ENCODE measurements around the gene RAB6A. TPM values are rescaled to one million over a fixed set of nuclear protein-coding genes. Genes with fewer than 3 reads are reported as not detected.
"Not testable (repeated sequence)": the region's sequence is repeated elsewhere in the genome, so short reads cannot be mapped to it uniquely, and the experiment has no call there.

RAB6A gene
- polyA plus RNA-seq, 1 experiment, result 153 TPM

DNA sequence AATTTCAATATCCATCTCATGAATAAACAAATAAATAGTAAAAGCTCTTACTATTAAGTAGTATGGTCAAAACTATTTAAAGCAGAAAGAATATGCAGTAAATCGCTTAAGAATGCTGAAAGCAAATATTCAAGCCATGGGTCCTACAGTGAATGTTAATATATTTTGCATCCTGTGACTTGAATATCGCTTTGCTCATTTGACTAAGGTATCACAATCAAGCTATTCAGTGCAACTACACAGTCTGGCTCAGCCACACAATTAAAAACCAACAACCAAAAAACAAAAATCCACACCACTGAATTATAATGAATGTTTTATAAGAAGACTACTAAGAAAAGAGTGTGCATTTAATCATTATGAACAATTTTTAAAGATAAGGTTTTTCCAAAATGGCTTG, 45.3 kb downstream of the RAB6A start:
- POLR2A ChIA-PET, result no interaction called here
- Histone ChIP-seq H3K27me3 (ENCODE audit: control insufficient read depth, insufficient read depth, low read length) (no peaks in the 10 kb centered on the region), H3K27ac (ENCODE audit: low read depth, low read length) (no peak overlapping the region), H3K9me3 (ENCODE audit: control insufficient read depth, insufficient read depth, low read length) (no peaks in the 10 kb centered on the region), H3K4me3 (ENCODE audit: low read depth, low read length) (no peak overlapping the region)
- CTCF ChIA-PET, result interaction anchor here (0.6 kb wide), 1 partner anchor 45 kb away, joined by 4 read pairs; no protein-coding TSS in a partner anchor
- TF ChIP-seq, protein P1, sequence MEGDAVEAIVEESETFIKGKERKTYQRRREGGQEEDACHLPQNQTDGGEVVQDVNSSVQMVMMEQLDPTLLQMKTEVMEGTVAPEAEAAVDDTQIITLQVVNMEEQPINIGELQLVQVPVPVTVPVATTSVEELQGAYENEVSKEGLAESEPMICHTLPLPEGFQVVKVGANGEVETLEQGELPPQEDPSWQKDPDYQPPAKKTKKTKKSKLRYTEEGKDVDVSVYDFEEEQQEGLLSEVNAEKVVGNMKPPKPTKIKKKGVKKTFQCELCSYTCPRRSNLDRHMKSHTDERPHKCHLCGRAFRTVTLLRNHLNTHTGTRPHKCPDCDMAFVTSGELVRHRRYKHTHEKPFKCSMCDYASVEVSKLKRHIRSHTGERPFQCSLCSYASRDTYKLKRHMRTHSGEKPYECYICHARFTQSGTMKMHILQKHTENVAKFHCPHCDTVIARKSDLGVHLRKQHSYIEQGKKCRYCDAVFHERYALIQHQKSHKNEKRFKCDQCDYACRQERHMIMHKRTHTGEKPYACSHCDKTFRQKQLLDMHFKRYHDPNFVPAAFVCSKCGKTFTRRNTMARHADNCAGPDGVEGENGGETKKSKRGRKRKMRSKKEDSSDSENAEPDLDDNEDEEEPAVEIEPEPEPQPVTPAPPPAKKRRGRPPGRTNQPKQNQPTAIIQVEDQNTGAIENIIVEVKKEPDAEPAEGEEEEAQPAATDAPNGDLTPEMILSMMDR (IDR thresholded peaks at IDR 0.05; ENCODE audit: low read depth, low read length), result no peak
- no peak for DNase-seq (ENCODE audit: low read depth, low spot score)

DNA sequence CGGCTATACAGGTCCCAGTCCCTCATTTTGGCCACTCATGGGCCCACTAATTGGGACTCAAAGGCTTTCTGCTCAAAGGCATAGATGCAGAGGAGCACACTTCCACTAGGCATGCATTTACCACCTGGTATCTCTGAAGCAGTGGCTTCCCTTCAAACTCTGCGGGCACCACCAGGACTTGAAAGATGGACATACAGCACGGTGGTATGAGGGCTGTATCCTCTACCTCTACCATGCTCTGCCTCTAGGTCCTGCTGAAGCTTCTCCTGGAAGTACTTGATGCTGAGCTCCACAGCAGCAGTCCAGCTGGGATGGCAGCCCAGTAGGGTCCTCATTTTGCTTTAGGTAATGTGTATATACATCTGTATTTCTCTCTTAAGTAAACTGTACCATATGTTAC, 49.9 kb downstream of the RAB6A start:
- TF ChIP-seq, protein P1 (IDR thresholded peaks at IDR 0.05; ENCODE audit: low read depth, low read length), result no peak
- Histone ChIP-seq H3K27me3 (ENCODE audit: control insufficient read depth, insufficient read depth, low read length) (no peaks in the 10 kb centered on the region), H3K9me3 (ENCODE audit: control insufficient read depth, insufficient read depth, low read length) (no peaks in the 10 kb centered on the region), H3K27ac (ENCODE audit: low read depth, low read length) (no peak overlapping the region), H3K4me3 (ENCODE audit: low read depth, low read length) (no peak overlapping the region)
- DNase-seq (ENCODE audit: low read depth, low spot score), result no peak
- ChIA-PET CTCF (no interaction called here), POLR2A (no interaction called here)

DNA sequence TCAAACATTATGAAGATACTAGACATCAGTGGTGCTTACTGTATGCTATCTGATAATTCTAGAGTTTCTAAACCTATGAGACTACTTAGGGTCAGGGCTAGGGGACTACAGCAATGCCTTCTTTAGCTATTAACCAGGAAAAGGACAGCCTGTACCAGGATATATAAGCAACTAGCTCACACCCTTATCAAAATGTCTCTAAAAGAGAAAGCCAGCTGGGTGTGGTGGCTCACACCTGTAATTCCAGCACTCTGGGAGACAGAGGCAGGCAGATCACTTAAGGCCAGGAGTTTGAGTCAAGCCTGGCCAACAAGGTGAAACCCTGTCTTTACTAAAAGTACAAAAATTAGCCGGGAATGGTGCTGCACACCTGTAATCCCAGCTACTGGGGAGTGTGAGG, 55.8 kb downstream of the RAB6A start:
- TF ChIP-seq, protein P1 (IDR thresholded peaks at IDR 0.05; ENCODE audit: low read depth, low read length), result no peak
- POLR2A ChIA-PET, result no interaction called here
- Histone ChIP-seq H3K27me3 (ENCODE audit: control insufficient read depth, insufficient read depth, low read length) (no peaks in the 10 kb centered on the region), H3K9me3 (ENCODE audit: control insufficient read depth, insufficient read depth, low read length) (no peaks in the 10 kb centered on the region), H3K27ac (ENCODE audit: low read depth, low read length) (no peak overlapping the region), H3K4me3 (ENCODE audit: low read depth, low read length) (no peak overlapping the region)
- CTCF ChIA-PET, result no interaction called here
- no peak for DNase-seq (ENCODE audit: low read depth, low spot score)

DNA sequence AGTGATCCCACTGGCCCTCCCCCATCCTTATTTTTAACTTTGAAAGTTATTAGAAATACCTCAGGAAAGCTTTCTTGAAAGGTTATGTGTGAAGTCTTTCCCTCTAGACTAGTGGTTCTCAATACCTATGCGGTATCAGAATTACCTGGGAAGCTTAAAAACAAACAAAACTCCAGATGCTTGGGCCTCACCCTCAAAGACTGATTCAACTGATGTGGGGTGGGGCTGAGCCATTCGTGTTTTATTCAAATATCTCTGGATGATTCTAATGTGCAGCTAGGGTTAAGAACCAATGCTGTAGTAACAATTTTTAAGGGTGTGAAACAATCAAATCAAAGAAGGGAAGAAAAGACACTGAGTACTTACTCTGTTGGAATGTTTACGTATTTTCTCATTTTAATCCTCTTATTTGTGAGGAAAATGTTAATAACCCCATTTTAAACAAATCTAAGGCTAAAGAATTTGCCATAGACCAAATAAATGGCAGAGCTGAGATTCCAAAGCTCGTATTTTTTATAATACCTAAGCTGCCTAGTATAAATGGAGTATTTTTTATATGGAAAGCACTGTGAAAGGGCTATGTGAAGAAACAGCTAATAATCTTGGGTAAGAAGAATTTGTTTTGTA, 66.9 kb downstream of the RAB6A start:
- Histone ChIP-seq H3K9me3 (ENCODE audit: control insufficient read depth, insufficient read depth, low read length) (no peaks in the 10 kb centered on the region), H3K27ac (ENCODE audit: low read depth, low read length) (no peak overlapping the region), H3K27me3 (ENCODE audit: control insufficient read depth, insufficient read depth, low read length) (no peaks in the 10 kb centered on the region), H3K4me3 (ENCODE audit: low read depth, low read length) (no peak overlapping the region)
- CTCF ChIA-PET, result interaction anchor here (0.7 to 1.1 kb wide), 2 partner anchors 34 to 36 kb away, joined by 3 to 4 read pairs; no protein-coding TSS in a partner anchor
- no peak for DNase-seq (ENCODE audit: low read depth, low spot score)
- TF ChIP-seq, protein P1 (IDR thresholded peaks at IDR 0.05; ENCODE audit: low read depth, low read length), result no peak
- POLR2A ChIA-PET, result no interaction called here

DNA sequence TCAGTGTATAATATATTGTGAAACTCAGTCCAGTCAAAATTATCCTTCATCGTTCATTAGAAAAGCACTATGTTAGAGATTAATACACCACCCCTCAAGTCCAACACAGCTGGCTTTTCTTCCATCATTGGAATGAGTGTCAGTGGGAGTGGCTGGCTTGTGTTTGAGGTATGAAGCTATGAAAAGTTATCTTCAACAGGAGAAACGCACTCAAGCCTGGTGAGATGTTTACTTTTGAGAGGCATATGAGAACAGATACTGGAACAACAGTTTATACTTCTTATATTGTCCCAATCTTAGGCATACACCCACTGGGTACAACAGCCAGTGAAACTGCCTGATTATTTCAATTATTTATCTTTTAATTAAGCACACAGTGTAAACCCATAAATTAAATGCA, 80.2 kb downstream of the RAB6A start:
- ChIA-PET POLR2A (no interaction called here), CTCF (interaction anchor here (0.6 to 1.6 kb wide), 4 partner anchors 55 to 250 kb away, joined by 3 to 5 read pairs (median 4); no protein-coding TSS in a partner anchor)
- H3K9me3 ChIP-seq (ENCODE audit: control insufficient read depth, insufficient read depth, low read length), result no peaks in the 10 kb centered on the region
- no peak overlapping the region for H3K4me3 ChIP-seq (ENCODE audit: low read depth, low read length)
- no peak overlapping the region for H3K27ac ChIP-seq (ENCODE audit: low read depth, low read length)
- TF ChIP-seq, protein P1 (IDR thresholded peaks at IDR 0.05; ENCODE audit: low read depth, low read length), result no peak
- DNase-seq (ENCODE audit: low read depth, low spot score), result no peak
- no peaks in the 10 kb centered on the region for H3K27me3 ChIP-seq (ENCODE audit: control insufficient read depth, insufficient read depth, low read length)

DNA sequence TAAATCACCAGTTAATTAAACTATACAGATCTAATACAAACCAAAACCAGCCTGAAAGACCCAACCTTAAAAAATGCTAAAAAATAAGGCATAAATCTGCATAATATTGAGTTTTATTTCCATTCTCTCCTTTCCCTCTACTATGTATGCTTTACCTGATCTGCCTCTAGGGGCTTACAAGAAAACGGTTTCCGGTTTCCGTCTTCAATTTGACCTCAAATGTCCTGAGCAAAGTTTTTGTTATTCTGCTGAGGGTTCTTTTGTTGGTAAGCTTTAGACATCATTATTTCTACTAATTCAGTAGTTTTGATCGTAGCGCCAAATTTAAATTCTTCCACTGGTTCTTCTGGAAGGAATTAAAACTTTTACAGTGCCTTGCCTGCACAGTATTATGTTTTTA, 84.3 kb downstream of the RAB6A start:
- H3K27me3 ChIP-seq (ENCODE audit: control insufficient read depth, insufficient read depth, low read length); POLR2A ChIA-PET; H3K27ac ChIP-seq (ENCODE audit: low read depth, low read length); H3K4me3 ChIP-seq (ENCODE audit: low read depth, low read length); H3K9me3 ChIP-seq (ENCODE audit: control insufficient read depth, insufficient read depth, low read length); DNase-seq (ENCODE audit: low read depth, low spot score): not testable (repeated sequence)
- CTCF ChIA-PET, result interaction anchor here (0.6 to 1.3 kb wide), 3 partner anchors 9 to 384 kb away, joined by 4 to 8 read pairs (median 6); no protein-coding TSS in a partner anchor

Measured in AG04450 (cell line).